ENCODE measurements around the gene STK24.

Gene STK24

GRCh38 chr13:98467263-98467985, 109.5 kb downstream of the STK24 start:
- no peak for DNase-seq

GRCh38 chr13:98466634-98467236, 110.2 kb downstream of the STK24 start:
- DNase-seq: peak; percentile 35

DNA sequence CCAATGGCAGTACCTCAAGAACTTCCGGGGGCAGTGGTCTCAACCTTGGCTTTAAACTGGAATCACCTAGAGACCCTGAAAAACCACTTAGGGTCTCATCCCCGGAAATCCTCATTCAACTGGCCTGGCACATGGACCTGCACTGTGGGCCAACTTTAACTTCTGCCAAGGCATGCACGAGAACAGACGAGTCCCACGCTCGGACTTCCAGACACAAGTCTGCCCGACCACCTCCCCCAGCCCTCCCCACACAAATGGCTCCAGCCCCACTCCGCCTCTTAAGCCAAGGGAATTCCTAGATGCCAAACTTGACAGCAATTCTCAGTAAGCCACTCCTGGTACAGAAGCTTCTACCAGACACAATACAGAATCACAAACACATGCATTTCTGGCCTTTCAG, 114.0 kb downstream of the STK24 start:
- no peak for DNase-seq

GRCh38 chr13:98462241-98462882, 114.5 kb downstream of the STK24 start:
- no peak for DNase-seq

DNA sequence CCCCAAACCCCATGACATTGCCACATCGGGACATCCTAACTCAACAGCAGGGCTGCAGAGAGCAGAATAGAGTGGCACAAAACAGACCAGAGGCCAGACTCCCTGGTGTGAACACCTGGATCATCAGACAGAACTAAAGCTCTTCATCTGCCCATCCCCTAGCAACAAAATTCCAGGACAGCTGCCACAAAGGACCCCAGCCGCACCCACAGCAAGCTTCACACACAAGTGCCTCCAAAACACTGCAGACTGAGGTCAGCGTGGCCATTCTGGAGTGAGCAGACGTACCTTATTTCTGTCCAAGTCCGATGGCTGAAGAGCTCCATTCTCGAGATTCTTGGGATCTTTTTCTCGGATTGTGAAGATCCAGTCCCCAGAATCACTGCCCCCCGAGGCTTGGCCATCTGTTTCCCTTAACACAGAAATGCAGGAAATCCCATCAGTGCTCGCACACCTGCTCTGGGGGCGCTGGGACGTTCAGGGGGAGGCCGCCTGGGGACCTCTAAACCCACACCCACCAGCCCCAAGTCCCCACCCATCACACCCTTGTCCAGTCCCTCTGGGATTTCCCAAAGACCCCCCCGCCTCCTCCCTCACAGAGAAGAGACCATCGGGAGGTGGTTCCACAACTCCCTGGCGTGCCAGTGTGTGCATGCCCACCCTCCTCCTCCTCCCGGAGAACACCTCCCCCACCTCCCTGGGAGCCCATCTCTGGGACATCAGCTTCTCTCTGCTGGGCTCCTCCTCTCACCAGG, 115.2 kb downstream of the STK24 start:
- no peak for DNase-seq

DNA sequence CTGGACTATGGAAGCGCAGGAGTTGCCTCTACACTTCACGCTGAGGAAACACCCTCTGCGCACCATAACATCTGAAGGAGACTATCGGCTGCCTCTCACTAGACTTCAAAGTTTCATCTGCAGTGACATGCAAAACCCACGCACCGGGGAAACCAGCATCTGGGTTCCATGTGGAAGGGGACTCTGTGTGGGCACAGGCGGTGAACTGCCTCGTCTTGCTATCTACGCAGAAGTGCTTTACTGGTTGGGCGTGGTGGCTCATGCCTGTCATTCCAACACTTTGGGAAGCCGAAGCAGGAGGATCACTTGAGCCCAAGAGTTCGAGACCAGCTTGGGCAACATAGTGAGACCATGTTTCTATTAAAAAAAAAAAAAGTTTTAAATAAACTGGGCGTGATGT, 116.4 kb downstream of the STK24 start:
- no peak for DNase-seq

DNA sequence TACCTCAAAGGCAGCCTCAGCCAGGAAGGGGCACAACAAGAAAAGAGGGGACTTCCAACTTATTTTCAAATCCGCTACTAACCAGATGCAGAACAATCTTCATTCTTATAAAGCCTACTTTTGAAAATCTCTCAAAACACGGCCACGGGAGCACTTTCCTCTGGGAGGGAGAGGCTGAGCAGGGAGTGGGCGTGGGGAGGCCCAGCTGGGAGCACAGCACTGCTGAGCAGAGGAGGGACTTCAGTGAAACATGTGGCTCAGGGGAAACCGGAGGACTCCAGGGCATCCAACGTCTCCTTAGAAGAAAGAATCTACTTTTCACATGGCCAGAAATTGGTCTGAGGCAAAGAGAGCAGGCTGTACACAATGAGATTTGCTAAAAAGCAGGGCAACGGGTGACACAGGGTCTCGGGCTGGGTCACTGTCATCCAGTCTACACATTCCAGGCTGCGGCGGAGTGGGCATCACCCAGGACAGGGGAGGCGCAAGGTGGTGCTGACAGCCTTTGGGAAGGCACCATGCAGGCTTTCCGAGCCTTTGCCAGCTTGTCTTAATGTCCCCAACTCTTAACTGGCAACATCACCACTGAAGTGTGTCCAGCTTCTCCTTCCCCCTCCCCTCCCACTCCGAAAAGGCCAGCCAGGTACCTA, 117.1 kb downstream of the STK24 start:
- DNase-seq: no peak

GRCh38 chr13:98459171-98459681, 117.7 kb downstream of the STK24 start:
- no peak for DNase-seq

- DNase-seq: no peak
Observed at GRCh38 chr13:98458431-98458830, 118.5 kb downstream of the STK24 start.

GRCh38 chr13:98457053-98457452, 119.9 kb downstream of the STK24 start:
- DNase-seq: no peak

DNA sequence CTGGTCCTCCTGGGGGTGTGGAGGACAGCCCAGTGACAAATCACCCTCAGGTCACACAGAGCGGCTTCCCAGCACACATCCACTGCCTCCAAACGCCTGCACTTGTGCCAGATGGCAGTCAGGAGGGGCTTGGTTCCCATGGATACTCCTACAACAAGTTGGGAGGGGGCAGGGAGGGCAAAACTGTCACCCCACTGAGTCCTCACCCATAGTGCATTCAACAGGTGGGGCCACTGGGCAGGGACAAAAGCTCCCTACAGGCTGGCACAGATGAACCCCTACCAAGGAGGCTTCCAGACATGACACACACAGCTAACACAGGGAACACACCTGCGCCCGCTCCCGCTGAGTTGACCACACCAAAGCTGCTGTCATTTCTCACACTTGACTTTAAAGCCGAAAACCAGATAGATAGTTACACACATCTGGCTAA, 120.5 kb downstream of the STK24 start:
- DNase-seq: no peak

- DNase-seq: no peak
Observed at GRCh38 chr13:98454389-98454881, 122.5 kb downstream of the STK24 start.

DNA sequence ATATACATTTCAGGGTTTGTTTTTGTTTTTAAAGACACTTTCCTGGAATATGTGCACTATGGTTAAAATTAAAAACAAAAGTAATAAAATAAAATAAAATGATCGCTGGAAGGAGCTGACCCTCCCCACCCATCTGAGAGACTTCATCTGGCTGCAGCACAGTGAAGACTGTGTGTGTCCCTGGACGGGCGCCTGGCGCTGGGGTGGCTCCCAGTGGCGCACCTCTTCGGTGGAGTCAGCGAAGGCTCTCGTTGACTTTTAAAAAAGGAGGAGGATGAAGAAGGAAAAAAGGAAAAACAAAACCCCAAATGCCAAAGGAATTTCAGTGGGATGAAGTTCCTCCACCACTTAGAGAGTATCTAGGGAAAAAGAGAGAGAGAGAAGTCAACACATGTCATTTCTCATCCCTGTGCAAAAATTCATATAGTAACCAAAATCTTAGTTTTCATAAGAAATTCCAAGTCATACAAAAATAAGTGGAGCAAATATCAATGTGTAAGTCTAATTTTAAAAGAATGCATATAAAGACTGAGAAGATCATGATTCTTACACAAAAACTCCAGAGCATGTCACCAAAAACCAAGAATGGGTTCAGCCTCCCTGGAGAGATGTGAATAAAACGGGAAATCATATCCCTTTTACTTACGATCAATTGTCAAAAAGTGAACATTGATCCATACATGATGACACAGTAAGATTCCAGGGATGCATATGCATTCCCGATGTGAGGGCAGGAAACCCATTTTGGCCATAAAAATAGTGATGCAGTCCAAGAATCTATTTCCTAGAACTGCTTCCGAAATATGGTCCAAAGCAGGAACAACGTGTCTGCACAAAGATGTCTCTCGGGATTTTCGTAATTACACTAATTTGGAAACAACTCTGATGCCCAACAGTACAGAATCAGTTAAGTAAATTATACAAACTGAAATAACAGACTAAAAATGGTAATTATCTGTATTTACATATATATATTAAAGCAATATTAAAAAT, 123.8 kb downstream of the STK24 start:
- DNase-seq: no peak

GRCh38 chr13:98451676-98452470, 125.0 kb downstream of the STK24 start:
- no peak for DNase-seq

DNA sequence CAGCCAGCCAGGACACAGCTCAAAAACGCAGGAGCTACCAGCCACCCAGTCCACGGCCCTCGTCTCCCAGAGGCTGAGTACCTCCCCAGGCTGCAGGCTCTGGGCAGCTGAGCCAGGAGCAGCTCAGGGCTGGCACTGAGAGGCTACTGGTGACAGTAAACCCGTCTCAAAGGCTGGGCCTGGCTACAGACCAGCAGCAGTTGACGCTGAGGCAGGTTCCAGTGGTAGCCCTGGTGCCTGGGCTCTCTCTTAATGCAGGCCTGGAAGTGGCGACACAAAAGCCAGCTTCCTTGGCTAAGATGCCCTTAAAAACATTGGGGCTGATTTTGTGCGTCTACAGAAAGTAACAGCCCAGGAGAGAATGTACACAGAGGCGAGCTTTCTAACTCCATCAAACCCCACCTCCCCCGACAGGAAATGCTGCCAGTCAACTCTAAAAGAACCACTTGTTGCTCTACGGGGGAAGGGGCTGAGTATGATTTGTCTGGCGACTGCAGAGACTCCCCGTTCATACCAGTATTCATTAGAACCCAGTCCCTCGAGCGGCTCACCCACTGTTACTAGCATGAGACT, 126.3 kb downstream of the STK24 start:
- DNase-seq: no peak

- no peak for DNase-seq
Observed at GRCh38 chr13:98450026-98450425, 126.9 kb downstream of the STK24 start.

GRCh38 chr13:98449273-98449672, 127.6 kb downstream of the STK24 start:
- DNase-seq: no peak

DNA sequence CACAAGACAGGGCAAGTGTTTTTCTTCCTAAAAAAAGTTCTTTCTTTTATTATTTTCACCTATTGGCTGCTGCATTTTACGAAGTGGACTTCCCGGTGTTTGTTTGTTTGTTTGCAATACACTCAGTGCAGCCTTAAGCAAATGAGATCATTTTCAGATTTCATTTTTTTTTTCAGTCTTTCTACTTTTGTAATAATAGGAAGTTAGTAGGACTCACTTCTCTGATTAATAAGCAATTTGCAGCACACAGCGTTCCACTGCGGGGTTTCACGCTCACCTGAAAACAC, 128.3 kb downstream of the STK24 start:
- no peak for DNase-seq

GRCh38 chr13:98447881-98448641, 128.8 kb downstream of the STK24 start:
- DNase-seq: peak; percentile 35

DNA sequence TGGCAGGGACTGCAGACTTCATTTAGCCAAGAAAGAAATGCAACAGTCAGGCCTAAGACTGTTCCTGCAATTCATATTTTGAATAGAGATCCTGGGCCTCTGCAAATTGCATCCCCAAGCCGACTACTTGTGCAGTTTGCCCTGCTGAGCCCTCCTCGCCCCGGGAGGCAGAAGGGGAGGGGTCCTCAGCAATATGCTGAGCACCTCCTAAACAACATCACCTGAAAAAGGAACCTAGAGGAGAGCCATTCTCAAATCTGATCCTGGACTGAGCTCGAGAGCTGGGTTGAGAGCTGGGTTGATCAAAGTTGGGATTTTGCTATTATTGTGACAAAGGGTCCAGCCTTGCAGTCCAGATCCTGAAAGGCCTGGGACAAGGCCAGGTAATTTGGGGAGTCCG, 129.8 kb downstream of the STK24 start:
- DNase-seq: no peak

Measured in stimulated activated naive CD4-positive, alpha-beta T cell treated with Interleukin-2 at 50 U/mL for 16 hours (primary cell).